HG03565 (cell line): ENCODE measurements around the gene PRDM7.
"Not testable (repeated sequence)": the region's sequence is repeated elsewhere in the genome, so short reads cannot be mapped to it uniquely, and the experiment has no call there.

Source experiments
- ATAC-seq: cut with Tn5 transposase; IDR thresholded peaks from one replicate; pipeline ENCODE4 v1.9.1; 2021; ENCODE audit warnings: mild to moderate bottlenecking, moderate library complexity; ENCODE audit not compliant: unreplicated experiment

PRDM7 gene

DNA sequence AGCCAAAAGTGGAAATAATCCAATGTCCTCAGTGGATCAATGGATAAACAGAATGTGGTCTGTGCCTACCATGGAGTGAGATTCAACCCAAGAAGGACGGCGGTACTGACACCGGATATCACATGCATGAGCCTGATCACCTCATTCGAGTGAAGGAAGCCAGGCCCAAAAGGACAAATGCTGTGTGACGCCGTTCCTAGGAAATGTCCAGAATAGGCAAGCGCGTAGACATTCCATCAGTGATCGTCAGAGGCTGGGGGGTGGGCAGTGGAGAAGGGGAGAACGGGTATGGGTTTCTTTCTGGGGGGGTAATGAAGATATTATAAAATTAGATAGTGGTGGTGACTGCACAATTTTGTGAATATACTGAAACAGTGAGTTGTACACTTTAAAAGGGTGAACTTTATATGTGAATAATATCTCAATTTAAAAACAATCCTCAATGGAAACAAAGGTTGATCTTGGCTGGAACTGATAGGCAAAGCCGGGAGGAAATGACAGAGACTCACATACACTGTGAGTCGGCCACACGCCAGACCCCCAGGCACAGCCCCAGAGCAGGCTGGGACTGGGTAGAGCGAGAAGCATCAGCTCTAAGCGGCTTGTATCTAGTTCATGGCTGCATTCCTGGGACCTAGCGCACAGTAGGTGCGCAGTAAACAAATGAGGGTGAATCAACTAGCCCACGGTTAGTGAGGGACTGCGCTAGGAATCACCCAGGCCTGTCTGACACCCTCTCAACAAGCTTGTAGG is 61.4 kb downstream of the PRDM7 start:
- ATAC-seq: no peak

DNA sequence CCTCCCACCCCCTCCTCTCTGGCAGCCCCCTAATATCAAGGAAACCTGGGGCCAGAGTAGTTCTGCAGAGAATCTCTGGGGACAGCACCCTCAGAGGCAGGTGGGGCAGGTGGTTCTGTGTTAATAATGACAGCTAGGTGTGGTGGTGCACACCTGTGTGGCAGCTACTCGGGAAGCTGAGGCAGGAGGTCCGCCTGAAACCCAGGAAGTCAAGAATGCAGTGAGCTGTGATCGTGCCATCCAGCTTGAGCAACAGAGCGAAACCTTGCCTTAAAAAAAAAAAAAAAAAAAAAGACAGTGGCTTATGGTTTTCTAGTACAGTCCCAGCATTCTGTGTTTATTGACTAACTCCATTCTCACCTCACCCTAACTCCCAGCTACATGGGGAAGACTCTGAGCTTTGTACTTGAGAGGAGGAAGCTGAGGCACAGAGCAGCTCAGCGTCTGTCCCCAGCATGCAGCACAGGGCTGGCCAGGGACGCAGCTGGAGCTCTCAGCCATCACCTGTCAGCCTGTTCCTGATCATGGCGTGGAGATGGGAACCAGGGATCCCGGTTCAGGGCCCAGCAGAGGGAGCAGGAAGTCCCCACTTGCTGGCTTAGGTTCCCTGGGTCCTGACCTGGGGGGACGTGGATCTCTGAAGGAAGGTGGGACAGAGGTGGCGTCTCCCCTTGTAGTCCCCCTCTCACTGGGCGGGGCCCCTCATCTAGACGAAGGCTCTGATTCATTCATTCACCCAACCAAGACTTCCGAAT is 64.0 kb downstream of the PRDM7 start:
- no peak for ATAC-seq

DNA sequence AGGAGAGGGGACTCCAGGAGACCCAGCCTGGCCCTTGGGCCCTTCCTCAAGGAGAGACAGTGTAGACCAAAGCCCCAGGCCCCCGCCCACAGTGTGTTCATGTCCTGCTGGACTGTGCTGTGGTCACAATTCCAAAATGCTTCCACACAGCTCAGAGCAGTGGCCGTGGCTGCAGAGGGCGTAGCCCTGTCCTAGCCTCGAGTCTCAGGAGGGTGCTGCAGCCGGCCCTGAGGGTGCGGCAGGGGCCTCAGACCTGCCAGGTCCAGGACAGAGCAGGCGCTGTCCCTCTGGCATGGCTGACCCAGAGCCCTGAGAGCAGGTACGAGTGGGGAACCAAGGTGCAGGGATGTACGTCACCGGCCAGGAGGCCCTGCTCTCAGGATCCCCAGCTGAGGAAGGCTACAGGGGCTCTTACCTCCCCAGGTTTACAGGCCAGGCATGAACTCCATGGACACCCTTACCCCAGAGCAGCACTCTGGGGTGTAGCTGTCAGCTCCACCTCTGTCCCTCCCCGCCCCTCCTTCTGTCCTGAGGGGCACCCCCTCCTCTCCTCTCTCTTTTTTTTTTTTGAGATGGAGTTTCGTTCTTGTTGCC is 65.1 kb downstream of the PRDM7 start:
- ATAC-seq: no peak

DNA sequence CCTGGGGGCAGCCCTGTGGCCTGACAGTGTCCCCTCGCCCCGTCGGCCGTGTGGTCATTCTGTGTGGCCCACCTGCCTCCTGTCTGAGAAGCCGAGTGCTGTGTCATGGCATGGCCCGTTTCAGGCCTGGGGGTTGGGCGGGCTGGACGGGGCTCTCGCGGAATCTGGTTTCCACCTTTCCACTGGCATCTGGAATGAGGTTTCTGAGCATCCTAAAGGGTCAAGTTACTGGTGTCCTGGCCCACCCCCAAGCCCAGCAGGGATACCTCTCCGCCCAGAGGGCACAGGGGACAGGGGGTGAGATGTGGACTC is 65.7 kb downstream of the PRDM7 start:
- ATAC-seq: no peak

DNA sequence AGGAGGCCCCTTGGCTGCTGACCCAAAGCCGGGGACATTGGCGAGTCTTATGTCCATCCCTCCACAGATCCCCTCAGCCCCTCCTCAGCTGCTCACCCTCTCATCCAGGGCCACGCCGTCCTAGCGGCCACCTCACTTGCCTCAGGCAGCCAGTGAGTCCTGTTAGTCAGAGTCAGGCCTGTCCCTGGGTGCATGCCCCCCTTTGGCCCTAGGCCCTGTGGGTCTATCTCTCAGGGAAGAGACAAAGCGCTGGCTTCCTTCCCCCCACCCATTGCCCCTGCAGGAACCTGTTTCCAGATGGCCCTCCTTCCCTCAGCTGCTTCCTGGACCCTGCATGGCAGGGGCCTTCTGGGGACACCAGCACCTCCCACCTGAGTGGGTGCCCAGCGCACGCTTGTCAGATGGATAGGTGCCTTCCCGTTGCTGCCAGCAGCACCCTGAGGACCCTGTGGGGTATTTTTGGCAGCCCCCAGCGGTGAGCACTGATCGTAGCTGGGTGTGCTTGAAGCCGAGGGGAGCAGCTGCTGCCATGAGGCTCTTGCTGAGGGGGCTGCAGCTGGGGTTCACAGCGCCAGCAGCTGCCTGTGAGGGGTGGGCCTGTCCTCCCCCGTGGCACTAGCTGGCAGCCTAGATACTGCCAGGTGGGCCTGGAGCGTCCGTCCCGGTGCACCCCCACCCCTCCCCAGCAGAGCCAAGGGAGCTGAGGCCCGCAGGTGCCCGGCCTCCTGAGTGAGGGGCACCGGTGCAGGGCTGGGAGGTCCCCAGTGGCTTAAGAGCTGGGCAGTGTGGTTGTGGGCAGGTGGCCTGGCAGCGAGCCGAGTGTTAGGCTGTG is 66.2 kb downstream of the PRDM7 start:
- no peak for ATAC-seq

DNA sequence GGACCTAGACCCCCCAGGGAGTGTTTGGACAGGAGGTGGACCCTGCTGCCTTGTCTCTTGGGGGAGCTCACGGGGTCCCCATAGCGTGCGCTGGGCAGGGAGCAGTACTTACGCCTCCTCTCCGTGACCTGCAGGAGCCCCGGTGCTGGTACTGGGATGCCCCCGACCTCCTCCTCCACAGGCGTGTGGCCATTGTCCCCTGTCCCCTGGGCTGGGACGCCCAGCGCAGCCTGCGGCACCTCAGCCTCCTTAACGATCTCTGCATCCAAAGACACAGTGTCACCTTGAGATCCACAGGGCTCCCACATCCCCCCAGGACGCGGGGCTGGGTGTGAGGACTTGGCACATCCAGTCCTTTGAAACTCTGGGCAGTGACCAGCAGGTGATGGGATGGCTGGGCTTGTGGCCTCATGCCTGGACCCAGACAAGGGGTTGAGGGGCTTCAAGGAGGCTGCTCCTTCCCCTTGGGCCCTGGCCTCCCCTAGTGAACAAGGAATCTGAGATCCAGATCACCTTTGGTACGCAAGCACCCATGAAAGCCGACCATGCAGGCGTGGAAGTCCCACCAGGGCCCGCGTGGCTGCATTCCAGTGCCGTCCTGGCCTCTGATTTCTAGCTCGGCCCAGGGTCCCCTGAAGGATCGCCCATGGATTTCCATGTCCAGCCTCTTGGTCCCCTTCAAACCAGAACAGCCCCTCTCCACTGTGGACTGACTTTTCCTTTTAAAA is 67.8 kb downstream of the PRDM7 start:
- no peak for ATAC-seq

DNA sequence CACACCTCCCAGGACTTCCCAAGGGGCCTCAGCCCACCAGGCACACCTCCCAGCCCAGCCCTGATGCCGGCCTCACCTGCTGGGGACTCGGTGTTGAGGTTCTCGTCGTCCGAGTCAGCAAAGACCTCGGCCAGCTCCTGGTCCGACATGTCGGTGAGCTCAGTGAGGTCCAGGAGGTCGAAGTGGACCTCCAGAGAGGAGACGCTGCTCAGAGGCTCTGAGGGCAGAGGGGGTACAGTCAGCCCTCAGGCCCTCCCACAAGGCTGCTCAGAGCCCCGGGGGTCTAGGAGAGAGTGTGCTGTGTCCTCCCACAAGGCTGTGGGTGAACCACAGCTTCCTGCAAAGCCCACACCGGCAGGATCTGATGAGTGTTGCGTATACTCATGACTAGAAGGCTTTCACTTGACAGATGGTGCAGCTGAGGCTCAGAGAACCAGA is 68.4 kb downstream of the PRDM7 start:
- peak; percentile 37 for ATAC-seq

DNA sequence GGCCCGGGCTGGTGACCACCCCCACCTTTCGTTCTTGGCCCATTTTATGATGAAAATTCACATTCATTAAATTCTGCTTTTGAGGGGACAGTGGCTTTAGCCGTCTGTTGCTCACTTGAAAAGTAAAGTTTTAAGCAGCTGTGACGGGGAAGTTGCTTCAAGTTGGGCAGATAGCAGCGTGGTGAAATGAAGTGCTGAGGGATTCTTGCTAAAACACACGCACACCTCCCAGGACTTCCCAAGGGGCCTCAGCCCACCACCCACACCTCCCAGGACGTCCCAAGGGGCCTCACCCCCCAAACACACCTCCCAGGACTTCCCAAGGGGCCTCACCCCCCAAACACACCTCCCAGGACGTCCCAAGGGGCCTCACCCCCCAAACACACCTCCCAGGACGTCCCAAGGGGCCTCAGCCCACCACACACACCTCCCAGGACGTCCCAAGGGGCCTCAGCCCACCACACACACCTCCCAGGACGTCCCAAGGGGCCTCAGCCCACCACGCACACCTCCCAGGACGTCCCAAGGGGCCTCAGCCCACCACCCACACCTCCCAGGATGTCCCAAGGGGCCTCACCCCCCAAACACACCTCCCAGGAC is 69.4 kb downstream of the PRDM7 start:
- not testable (repeated sequence) for ATAC-seq

DNA sequence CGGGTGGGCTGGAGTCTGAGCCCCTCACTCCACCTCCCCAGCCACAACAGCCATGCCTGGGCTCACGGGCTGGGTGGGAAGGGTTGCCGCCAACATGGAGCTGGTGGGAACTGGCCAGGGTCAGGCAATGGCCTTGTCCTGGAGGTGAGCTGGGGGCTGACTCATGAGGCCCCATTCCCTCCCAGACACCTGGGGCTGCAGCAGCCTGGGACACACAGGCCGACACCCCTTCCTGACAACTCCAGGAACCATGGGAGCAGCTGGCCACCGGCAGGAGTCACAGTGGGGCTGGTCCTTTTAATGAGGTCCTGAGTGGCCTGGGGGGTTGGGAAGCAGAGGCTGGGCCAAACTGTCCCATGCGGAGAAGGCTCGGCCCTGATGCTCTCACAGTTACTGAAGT is 70.1 kb downstream of the PRDM7 start:
- no peak for ATAC-seq
